CD14-positive monocyte (primary cell): ENCODE measurements around the gene BOC. TPM values are rescaled to one million over a fixed set of nuclear protein-coding genes. Genes with fewer than 3 reads are reported as not detected.

ENCODE experiments used
- DNase-seq, 3 donors: peaks; one replicate each; pipeline ENCODE4 v3.0.0-alpha.2; 2011 to 2022
- H2AFZ ChIP-seq: 2 replicates; pipeline ENCODE4 v1.6.0; 2012; ENCODE audit warnings: mild to moderate bottlenecking, low read depth, low read length, inconsistent platforms; ENCODE audit not compliant: insufficient read depth, poor library complexity, severe bottlenecking
- H3K27ac ChIP-seq, 2 donors: 1 replicate in 1 of 2; 2 replicates in 1 of 2; pipeline ENCODE4 v1.5.1; 2012 to 2013; ENCODE audit warnings: low read length in 2 of 2, control low read depth in 1 of 2, inconsistent platforms in 1 of 2, low read depth in 1 of 2, mild to moderate bottlenecking in 1 of 2
- H3K27me3 ChIP-seq, 2 donors: one replicate each; pipeline versions ENCODE4 v1.6.0 to v1.6.1; 2011 to 2013; ENCODE audit warnings: low read length in 2 of 2; ENCODE audit not compliant: control insufficient read depth in 2 of 2, insufficient read depth in 2 of 2
- H3K36me3 ChIP-seq, 2 donors: replicated peaks in 1 of 2; 1 replicate in 1 of 2; 2 replicates in 1 of 2; pipeline versions ENCODE4 v1.5.1 to v1.6.1; 2012 to 2013; ENCODE audit warnings: low read length in 2 of 2, control low read depth in 1 of 2, inconsistent platforms in 1 of 2, mild to moderate bottlenecking in 1 of 2; ENCODE audit not compliant: insufficient read depth in 2 of 2, control insufficient read depth in 1 of 2
- H3K4me1 ChIP-seq, 2 donors: 1 replicate in 1 of 2; 2 replicates in 1 of 2; pipeline versions ENCODE4 v1.5.1 to v1.6.1; 2012 to 2013; ENCODE audit warnings: low read length in 2 of 2, control low read depth in 1 of 2, inconsistent platforms in 1 of 2, mild to moderate bottlenecking in 1 of 2, moderate library complexity in 1 of 2; ENCODE audit not compliant: insufficient read depth in 2 of 2, control insufficient read depth in 1 of 2
- H3K4me2 ChIP-seq: replicated peaks from 2 replicates; pipeline ENCODE3; 2012; ENCODE audit warnings: low read length, moderate library complexity, mild to moderate bottlenecking; ENCODE audit not compliant: poor library complexity, severe bottlenecking; ENCODE audit errors: extremely low read depth
- H3K4me3 ChIP-seq, 3 experiments: fragments of 200-600 bp in 1 of 3; sonication (generic) in 1 of 3; replicated peaks in 1 of 3; 1 replicate in 2 of 3; 2 replicates in 1 of 3; pipeline ENCODE4 v1.5.1; 2011 to 2013; ENCODE audit warnings: low read length in 3 of 3, mild to moderate bottlenecking in 3 of 3, control low read depth in 2 of 3, low read depth in 2 of 3, inconsistent platforms in 1 of 3, moderate library complexity in 1 of 3
- H3K79me2 ChIP-seq: 2 replicates; pipeline ENCODE4 v1.6.0; 2012; ENCODE audit warnings: mild to moderate bottlenecking, control low read depth, inconsistent platforms, low read length, moderate library complexity; ENCODE audit not compliant: insufficient read depth
- H3K9ac ChIP-seq: 2 replicates; pipeline ENCODE4 v1.6.0; 2017; ENCODE audit warnings: low read length, mild to moderate bottlenecking; ENCODE audit not compliant: insufficient read depth, poor library complexity, severe bottlenecking
- H3K9me3 ChIP-seq, 2 donors: replicated peaks in 1 of 2; 1 replicate in 1 of 2; 2 replicates in 1 of 2; pipeline versions ENCODE4 v1.5.1 to v1.6.1; 2012 to 2013; ENCODE audit warnings: low read length in 2 of 2, control low read depth in 1 of 2; ENCODE audit not compliant: control insufficient read depth in 1 of 2, insufficient read depth in 1 of 2
- H4K20me1 ChIP-seq: 2 replicates; pipeline ENCODE4 v1.6.0; 2012; ENCODE audit warnings: mild to moderate bottlenecking, low read length, control low read depth, moderate library complexity; ENCODE audit not compliant: insufficient read depth
- H3K27ac Mint-ChIP-seq, 7 donors: one replicate each; pipeline ENCODE4 v1.8.0; 2020; ENCODE audit warnings: mild to moderate bottlenecking in 7 of 7, mixed read lengths in 7 of 7, moderate library complexity in 6 of 7, inconsistent platforms in 2 of 7
- H3K27me3 Mint-ChIP-seq, 3 donors: one replicate each; pipeline ENCODE4 v1.8.0; 2021 to 2022; ENCODE audit warnings: low read depth in 3 of 3, mild to moderate bottlenecking in 3 of 3, mixed read lengths in 3 of 3, moderate library complexity in 3 of 3, inconsistent platforms in 1 of 3
- H3K36me3 Mint-ChIP-seq, 2 donors: one replicate each; pipeline ENCODE4 v1.8.0; 2020; ENCODE audit warnings: mixed read lengths in 2 of 2, inconsistent platforms in 1 of 2, mild to moderate bottlenecking in 1 of 2
- H3K4me1 Mint-ChIP-seq: one replicate; pipeline ENCODE4 v1.8.0; 2020; ENCODE audit warnings: mild to moderate bottlenecking, mixed read lengths
- H3K4me3 Mint-ChIP-seq, 2 donors: one replicate each; pipeline ENCODE4 v1.8.0; 2020; ENCODE audit warnings: mild to moderate bottlenecking in 2 of 2, mixed read lengths in 2 of 2, moderate library complexity in 1 of 2
- H3K9me3 Mint-ChIP-seq, 7 donors: one replicate each; pipeline ENCODE4 v1.8.0; 2020 to 2022; ENCODE audit warnings: mixed read lengths in 7 of 7, mild to moderate bottlenecking in 6 of 7, moderate library complexity in 6 of 7, inconsistent platforms in 2 of 7
- WGBS: methylation state at CpG from one replicate; pipeline ENCODE4 v1.1.5; 2013; ENCODE audit warnings: missing lambda C conversion rate; ENCODE audit not compliant: insufficient coverage; 5-methylcytosine and 5-hydroxymethylcytosine counted together
- intact Hi-C, 2 donors: fragments of 100-400 bp; cut with micrococcal nuclease; formaldehyde crosslinking; loops; one replicate each; pipeline versions ENCODE4 v1.15.0 to v1.15.1; 2023
- polyA plus RNA-seq, 3 donors: library from polyadenylated mRNA; depleted of rRNA in 1 of 3; unstranded in 2 of 3; stranded (reverse) in 1 of 3; fragments of 300-500 nt in 2 of 3; fragments of >200 nt in 1 of 3; fragmentation: Illumina TruSeq in 2 of 3; gene quantifications; 1 replicate in 2 of 3; 2 replicates in 1 of 3; pipeline ENCODE4 v1.2.3, GENCODE V29; 2012 to 2021
- TF ChIP-seq, protein P1 (sequence below): fragments of 200-600 bp; IDR thresholded peaks from one replicate; pipeline ENCODE4 v1.8.0; 2022; ENCODE audit warnings: antibody characterized with exemption, mild to moderate bottlenecking

BOC gene
- polyA plus RNA-seq, 3 donors = not detected

DNA sequence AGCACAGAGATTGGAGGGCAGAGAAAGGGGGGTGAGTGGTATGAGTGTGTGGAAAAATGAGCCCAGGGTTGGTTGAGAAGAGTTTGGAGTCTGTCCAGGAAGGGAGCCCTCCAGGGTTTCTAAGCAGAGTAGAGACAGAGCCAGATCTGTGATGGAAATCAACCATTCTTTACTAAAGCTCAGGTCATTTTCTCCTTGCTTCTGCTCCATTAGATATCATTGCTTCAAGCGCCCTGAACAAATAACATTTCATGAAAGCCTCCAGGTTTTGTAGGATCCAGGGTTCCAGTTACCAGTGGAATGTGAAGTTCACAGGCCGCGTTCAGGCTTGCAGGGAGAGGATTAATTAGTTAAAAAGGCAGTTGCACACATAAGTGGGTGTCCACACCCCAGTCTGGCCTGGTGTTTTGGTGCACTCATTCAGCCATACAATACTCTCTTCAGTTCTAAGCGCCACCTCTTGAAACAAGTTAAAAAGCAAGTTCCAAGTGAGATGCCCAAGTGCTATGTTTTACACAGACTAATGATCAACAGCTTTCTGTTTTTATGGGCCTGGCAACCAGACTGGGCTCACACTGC lies 16.4 kb upstream of the BOC start:
- Mint-ChIP-seq H3K27ac (no peak overlapping the region), H3K9me3 (peaks cover 0 to 1% (median 0%) of the 10 kb centered on the region in 7 donors), H3K4me3 (no peak overlapping the region), H3K36me3 (no peaks in the 10 kb centered on the region), H3K27me3 (no peaks in the 10 kb centered on the region), H3K4me1 (no peaks in the 10 kb centered on the region)
- H2AFZ ChIP-seq = no peak overlapping the region
- no peak overlapping the region for H3K4me3 ChIP-seq
- TF ChIP-seq, protein P1, sequence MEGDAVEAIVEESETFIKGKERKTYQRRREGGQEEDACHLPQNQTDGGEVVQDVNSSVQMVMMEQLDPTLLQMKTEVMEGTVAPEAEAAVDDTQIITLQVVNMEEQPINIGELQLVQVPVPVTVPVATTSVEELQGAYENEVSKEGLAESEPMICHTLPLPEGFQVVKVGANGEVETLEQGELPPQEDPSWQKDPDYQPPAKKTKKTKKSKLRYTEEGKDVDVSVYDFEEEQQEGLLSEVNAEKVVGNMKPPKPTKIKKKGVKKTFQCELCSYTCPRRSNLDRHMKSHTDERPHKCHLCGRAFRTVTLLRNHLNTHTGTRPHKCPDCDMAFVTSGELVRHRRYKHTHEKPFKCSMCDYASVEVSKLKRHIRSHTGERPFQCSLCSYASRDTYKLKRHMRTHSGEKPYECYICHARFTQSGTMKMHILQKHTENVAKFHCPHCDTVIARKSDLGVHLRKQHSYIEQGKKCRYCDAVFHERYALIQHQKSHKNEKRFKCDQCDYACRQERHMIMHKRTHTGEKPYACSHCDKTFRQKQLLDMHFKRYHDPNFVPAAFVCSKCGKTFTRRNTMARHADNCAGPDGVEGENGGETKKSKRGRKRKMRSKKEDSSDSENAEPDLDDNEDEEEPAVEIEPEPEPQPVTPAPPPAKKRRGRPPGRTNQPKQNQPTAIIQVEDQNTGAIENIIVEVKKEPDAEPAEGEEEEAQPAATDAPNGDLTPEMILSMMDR = no peak
- WGBS = 100% methylated on average over 1 of the region's 4 CpGs
- H3K27me3 ChIP-seq = no peaks in the 10 kb centered on the region
- H4K20me1 ChIP-seq = no peaks in the 10 kb centered on the region
- H3K79me2 ChIP-seq = no peaks in the 10 kb centered on the region
- no peaks in the 10 kb centered on the region for H3K4me1 ChIP-seq
- H3K9me3 ChIP-seq = no peaks in the 10 kb centered on the region
- no peak overlapping the region for H3K27ac ChIP-seq
- DNase-seq = no peak
- no peak overlapping the region for H3K4me2 ChIP-seq
- no peaks in the 10 kb centered on the region for H3K36me3 ChIP-seq
- no peak overlapping the region for H3K9ac ChIP-seq
- intact Hi-C loops = no loop called here

DNA sequence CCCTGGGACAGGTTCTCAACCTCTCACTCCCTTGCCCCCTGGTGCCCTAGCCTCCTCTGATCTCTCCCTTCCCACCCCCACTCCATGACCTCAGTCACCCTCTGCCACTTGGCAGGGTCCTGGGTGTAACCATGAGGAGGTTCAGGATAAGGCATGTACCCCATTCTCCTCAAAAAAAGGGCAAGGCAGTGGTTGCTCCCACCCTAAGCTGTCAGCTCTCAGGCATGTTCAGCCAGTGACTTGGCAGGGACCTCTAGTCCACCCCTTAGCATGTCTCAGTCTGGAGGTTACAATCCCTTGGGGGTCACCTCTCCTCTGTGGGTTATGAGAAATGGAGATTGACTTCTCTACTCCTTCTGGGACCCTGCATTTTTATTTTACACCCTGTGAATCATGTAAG lies 11.0 kb upstream of the BOC start:
- peaks cover 0 to 6% (median 3%) of the 10 kb centered on the region in 3 donors for H3K27me3 Mint-ChIP-seq
- Histone ChIP-seq H3K9ac (no peak overlapping the region), H3K79me2 (no peaks in the 10 kb centered on the region), H3K4me1 (no peaks in the 10 kb centered on the region), H2AFZ (no peak overlapping the region), H3K27ac (no peak overlapping the region), H3K4me2 (no peak overlapping the region), H3K27me3 (no peaks in the 10 kb centered on the region), H3K4me3 (no peak overlapping the region), H3K9me3 (no peaks in the 10 kb centered on the region), H4K20me1 (no peaks in the 10 kb centered on the region), H3K36me3 (no peaks in the 10 kb centered on the region)
- H3K4me1 Mint-ChIP-seq = no peaks in the 10 kb centered on the region
- H3K4me3 Mint-ChIP-seq = no peak overlapping the region
- TF ChIP-seq, protein P1 = no peak
- no peak for DNase-seq
- H3K36me3 Mint-ChIP-seq = no peaks in the 10 kb centered on the region
- H3K27ac Mint-ChIP-seq = no peak overlapping the region
- H3K9me3 Mint-ChIP-seq = peaks cover 0 to 2% (median 0%) of the 10 kb centered on the region in 7 donors
- intact Hi-C loops = no loop called here
